ENCODE results near the gene CXCL6. TPM values are rescaled to one million over a fixed set of nuclear protein-coding genes. Genes with fewer than 3 reads are reported as not detected.

Gene CXCL6
- polyA plus RNA-seq, 1 of the 3 experiments (the other 2 are of a cell fraction): 0.02 TPM

- Histone ChIP-seq H4K20me1 (ENCODE audit: insufficient read depth) (no peaks in the 10 kb centered on the region), H3K9ac (no peak overlapping the region), H2AFZ (ENCODE audit: low read depth) (no peak overlapping the region), H3K27me3 (ENCODE audit: insufficient read depth) (no peaks in the 10 kb centered on the region; the same call in 1 of the 2 replicates), H3K27ac (ENCODE audit: low read depth in 2 of 2, low read length in 1 of 2) (no peak overlapping the region), H3K9me2 (no peaks in the 10 kb centered on the region), H3K9me3 (no peaks in the 10 kb centered on the region), H3K36me3 (replicated peaks in 1 of 2; ENCODE audit: control insufficient read depth in 1 of 2, insufficient read depth in 2 of 2, low read length in 1 of 2) (no peaks in the 10 kb centered on the region), H3K4me1 (ENCODE audit: control insufficient read depth in 1 of 2, insufficient read depth in 2 of 2, low read depth in 1 of 2, low read length in 1 of 2) (no peaks in the 10 kb centered on the region), H3K79me2 (ENCODE audit: insufficient read depth) (no peaks in the 10 kb centered on the region), H3K4me3 (ENCODE audit: low read depth in 2 of 2, low read length in 1 of 2) (no peak overlapping the region), H3F3A (replicated peaks; ENCODE audit: insufficient read depth) (no peaks in the 10 kb centered on the region), H3K4me2 (no peak overlapping the region)
- ChIA-PET POLR2A (no interaction called here), CTCF (no interaction called here)
- WGBS (ENCODE audit: low lambda C conversion rate): 10% methylated on average over 2 of the region's 2 CpGs
- DNase-seq: no peak
- TF ChIP-seq MEF2A (IDR thresholded peaks at IDR 0.05; ENCODE audit: borderline replicate concordance, low read depth): no peak
- TF ChIP-seq YY1 (IDR thresholded peaks at IDR 0.05; ENCODE audit: low read depth): no peak
- TF ChIP-seq EZH2phosphoT487 (IDR thresholded peaks at IDR 0.05; ENCODE audit: borderline replicate concordance, low read depth): no peak
- no peak for TF ChIP-seq CHD2 (IDR thresholded peaks at IDR 0.05; ENCODE audit: low read length, partially characterized antibody)
- TF ChIP-seq RFX5 (IDR thresholded peaks at IDR 0.05; ENCODE audit: low read length): no peak
- no peak for TF ChIP-seq FOSL2 (IDR thresholded peaks at IDR 0.05; ENCODE audit: borderline replicate concordance, low read depth)
- TF ChIP-seq FOXM1 (IDR thresholded peaks at IDR 0.05; ENCODE audit: low read depth): no peak
- TF ChIP-seq JUND (IDR thresholded peaks at IDR 0.05): no peak
- no peak for TF ChIP-seq CTCF (IDR thresholded peaks at IDR 0.05)
- TF ChIP-seq SIN3A (IDR thresholded peaks at IDR 0.05; ENCODE audit: borderline replicate concordance, low read depth, low read length): no peak
- TF ChIP-seq RXRA (IDR thresholded peaks at IDR 0.05; ENCODE audit: borderline replicate concordance, low read depth): no peak
- TF ChIP-seq USF2 (IDR thresholded peaks at IDR 0.05; ENCODE audit: borderline replicate concordance, low read depth, low read length): no peak
- no peak for TF ChIP-seq TCF12 (IDR thresholded peaks at IDR 0.05)
- no peak for TF ChIP-seq MXI1 (IDR thresholded peaks at IDR 0.05; ENCODE audit: low read depth, low read length)
- no peak for TF ChIP-seq ELF1 (IDR thresholded peaks at IDR 0.05)
- TF ChIP-seq POLR2AphosphoS5 (IDR thresholded peaks at IDR 0.05; ENCODE audit: low read depth, low read length): no peak
Observed at GRCh38 chr4:73801692-73802091, 34.8 kb upstream of the CXCL6 start.

- Histone ChIP-seq H3F3A (replicated peaks; ENCODE audit: insufficient read depth) (no peaks in the 10 kb centered on the region), H3K36me3 (replicated peaks in 1 of 2; ENCODE audit: control insufficient read depth in 1 of 2, insufficient read depth in 2 of 2, low read length in 1 of 2) (no peaks in the 10 kb centered on the region), H3K9me2 (no peaks in the 10 kb centered on the region), H4K20me1 (ENCODE audit: insufficient read depth) (no peaks in the 10 kb centered on the region), H3K9me3 (no peaks in the 10 kb centered on the region), H3K4me1 (ENCODE audit: control insufficient read depth in 1 of 2, insufficient read depth in 2 of 2, low read depth in 1 of 2, low read length in 1 of 2) (no peaks in the 10 kb centered on the region), H2AFZ (ENCODE audit: low read depth) (no peak overlapping the region), H3K27ac (ENCODE audit: low read depth in 2 of 2, low read length in 1 of 2) (no peak overlapping the region), H3K4me2 (no peak overlapping the region), H3K79me2 (ENCODE audit: insufficient read depth) (no peaks in the 10 kb centered on the region), H3K4me3 (ENCODE audit: low read depth in 2 of 2, low read length in 1 of 2) (no peak overlapping the region), H3K27me3 (ENCODE audit: insufficient read depth) (no peaks in the 10 kb centered on the region; the same call in 1 of the 2 replicates), H3K9ac (no peak overlapping the region)
- POLR2A ChIA-PET: no interaction called here
- DNase-seq: no peak
- 0% methylated on average over 3 of the region's 3 CpGs for WGBS (ENCODE audit: low lambda C conversion rate)
- CTCF ChIA-PET: interaction anchor here (0.7 kb wide), 1 partner anchor 280 kb away, joined by 3 read pairs; no protein-coding TSS in a partner anchor
- no peak for TF ChIP-seq IRF3 (IDR thresholded peaks at IDR 0.05; ENCODE audit: low read depth, low read length)
Observed at GRCh38 chr4:73803213-73803612, 33.3 kb upstream of the CXCL6 start.
